ENCODE data around the gene IFRD1.

DNA sequence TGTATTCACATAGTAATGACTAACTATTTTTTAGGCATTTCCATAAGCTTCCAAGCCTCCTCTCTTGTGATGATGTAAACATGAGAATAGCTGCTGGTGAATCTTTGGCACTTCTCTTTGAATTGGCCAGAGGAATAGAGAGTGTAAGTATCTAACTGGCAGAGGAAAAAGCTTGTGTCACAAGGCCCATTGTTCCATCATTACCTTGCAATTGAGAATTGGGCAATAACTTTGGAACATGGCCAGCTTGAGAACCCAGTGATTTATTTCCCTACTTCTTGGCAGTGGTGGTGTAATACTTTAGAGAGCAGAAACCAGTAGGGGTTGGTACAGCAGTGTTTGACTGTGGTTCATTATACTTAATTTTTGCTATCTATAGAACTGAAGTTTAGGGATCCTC lies 12.0 kb downstream of the IFRD1 start:
- TF ChIP-seq, protein P1, sequence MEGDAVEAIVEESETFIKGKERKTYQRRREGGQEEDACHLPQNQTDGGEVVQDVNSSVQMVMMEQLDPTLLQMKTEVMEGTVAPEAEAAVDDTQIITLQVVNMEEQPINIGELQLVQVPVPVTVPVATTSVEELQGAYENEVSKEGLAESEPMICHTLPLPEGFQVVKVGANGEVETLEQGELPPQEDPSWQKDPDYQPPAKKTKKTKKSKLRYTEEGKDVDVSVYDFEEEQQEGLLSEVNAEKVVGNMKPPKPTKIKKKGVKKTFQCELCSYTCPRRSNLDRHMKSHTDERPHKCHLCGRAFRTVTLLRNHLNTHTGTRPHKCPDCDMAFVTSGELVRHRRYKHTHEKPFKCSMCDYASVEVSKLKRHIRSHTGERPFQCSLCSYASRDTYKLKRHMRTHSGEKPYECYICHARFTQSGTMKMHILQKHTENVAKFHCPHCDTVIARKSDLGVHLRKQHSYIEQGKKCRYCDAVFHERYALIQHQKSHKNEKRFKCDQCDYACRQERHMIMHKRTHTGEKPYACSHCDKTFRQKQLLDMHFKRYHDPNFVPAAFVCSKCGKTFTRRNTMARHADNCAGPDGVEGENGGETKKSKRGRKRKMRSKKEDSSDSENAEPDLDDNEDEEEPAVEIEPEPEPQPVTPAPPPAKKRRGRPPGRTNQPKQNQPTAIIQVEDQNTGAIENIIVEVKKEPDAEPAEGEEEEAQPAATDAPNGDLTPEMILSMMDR (IDR thresholded peaks at IDR 0.05) = no peak
- TF ChIP-seq POLR2A (IDR thresholded peaks at IDR 0.05) = no peak
